Astrocyte (in vitro differentiated cells and primary cell): ENCODE measurements around the gene GMEB2. TPM values are rescaled to one million over a fixed set of nuclear protein-coding genes. Genes with fewer than 3 reads are reported as not detected.
"Not testable (repeated sequence)": the region's sequence is repeated elsewhere in the genome, so short reads cannot be mapped to it uniquely, and the experiment has no call there.

ENCODE experiments used
- DNase-seq: peaks from one replicate; pipeline ENCODE4 v3.0.0-alpha.2; 2010; ENCODE audit warnings: low read depth
- FAIRE-seq: peaks from 2 replicates; lab custom pipeline; 2011; peaks lifted over from hg19 to GRCh38; lab: Jason Lieb, UNC
- H2AFZ ChIP-seq: 2 replicates; pipeline ENCODE4 v1.6.0; 2012; ENCODE audit warnings: low read depth, low read length, inconsistent platforms
- H3K27ac ChIP-seq: 2 replicates; pipeline ENCODE4 v1.5.1; 2011; ENCODE audit warnings: low read depth, low read length, inconsistent platforms
- H3K27me3 ChIP-seq: 2 replicates; pipeline ENCODE4 v1.6.0; 2011; ENCODE audit warnings: low read length, inconsistent platforms; ENCODE audit not compliant: insufficient read depth
- H3K36me3 ChIP-seq: 2 replicates; pipeline ENCODE4 v1.5.1; 2011; ENCODE audit warnings: low read length, inconsistent platforms; ENCODE audit not compliant: insufficient read depth
- H3K4me1 ChIP-seq: 2 replicates; pipeline ENCODE4 v1.5.1; 2011; ENCODE audit warnings: low read length, inconsistent platforms; ENCODE audit not compliant: insufficient read depth
- H3K4me2 ChIP-seq: 2 replicates; pipeline ENCODE4 v1.6.0; 2012; ENCODE audit warnings: low read length, inconsistent platforms
- H3K4me3 ChIP-seq: 2 replicates; pipeline ENCODE4 v1.5.1; 2011; ENCODE audit warnings: low read depth, mild to moderate bottlenecking, low read length, inconsistent platforms; ENCODE audit not compliant: insufficient read depth
- H3K79me2 ChIP-seq: 2 replicates; pipeline ENCODE4 v1.6.0; 2012; ENCODE audit warnings: mild to moderate bottlenecking, low read length, inconsistent platforms; ENCODE audit not compliant: insufficient read depth
- H3K9ac ChIP-seq: 2 replicates; pipeline ENCODE4 v1.6.0; 2012; ENCODE audit warnings: mild to moderate bottlenecking, low read length, inconsistent platforms
- H3K9me3 ChIP-seq: 2 replicates; pipeline ENCODE4 v1.5.1; 2012; ENCODE audit warnings: low read depth, mild to moderate bottlenecking, low read length, inconsistent platforms; ENCODE audit not compliant: insufficient read depth
- H4K20me1 ChIP-seq: 2 replicates; pipeline ENCODE4 v1.6.0; 2012; ENCODE audit warnings: low read length, inconsistent platforms; ENCODE audit not compliant: insufficient read depth
- H3K27ac Mint-ChIP-seq: one replicate; pipeline ENCODE4 v1.8.0; 2021; ENCODE audit warnings: mild to moderate bottlenecking, mixed read lengths; ENCODE audit not compliant: unreplicated experiment
- H3K27me3 Mint-ChIP-seq: one replicate; pipeline ENCODE4 v1.8.0; 2021; ENCODE audit warnings: low read depth, mixed read lengths; ENCODE audit not compliant: unreplicated experiment
- H3K36me3 Mint-ChIP-seq: one replicate; pipeline ENCODE4 v1.8.0; 2021; ENCODE audit warnings: low read depth, mixed read lengths; ENCODE audit not compliant: unreplicated experiment
- H3K4me1 Mint-ChIP-seq: one replicate; pipeline ENCODE4 v1.8.0; 2021; ENCODE audit warnings: low read depth, mixed read lengths; ENCODE audit not compliant: unreplicated experiment
- H3K4me3 Mint-ChIP-seq: one replicate; pipeline ENCODE4 v1.8.0; 2021; ENCODE audit warnings: mild to moderate bottlenecking, moderate library complexity, mixed read lengths; ENCODE audit not compliant: unreplicated experiment
- H3K9me3 Mint-ChIP-seq: one replicate; pipeline ENCODE4 v1.8.0; 2021; ENCODE audit warnings: mild to moderate bottlenecking, mixed read lengths; ENCODE audit not compliant: unreplicated experiment
- EZH2 ChIP-seq: IDR thresholded peaks from 2 replicates; pipeline ENCODE4 v1.6.1; 2012; ENCODE audit warnings: mild to moderate bottlenecking, low read length, inconsistent platforms; ENCODE audit not compliant: insufficient read depth
- total RNA-seq: library from RNA; stranded (reverse); gene quantifications from 2 replicates; pipeline ENCODE4 v1.2.1, GENCODE V29; 2021
- TF ChIP-seq, protein P1 (sequence below): IDR thresholded peaks from 2 replicates; pipeline ENCODE4 v1.5.1; 2011; ENCODE audit warnings: low read depth, mild to moderate bottlenecking, inconsistent platforms, low read length, moderate library complexity; ENCODE audit not compliant: insufficient read depth

GMEB2 gene
- total RNA-seq, 1 donor from 2014 or later, result 11.7 TPM

- Histone ChIP-seq H3K9me3 (no peaks in the 10 kb centered on the region), H3K4me2 (no peak overlapping the region), H3K4me3 (no peak overlapping the region), H3K4me1 (peaks cover 5% of the 10 kb centered on the region), H3K79me2 (no peaks in the 10 kb centered on the region), H2AFZ (no peak overlapping the region), H3K9ac (no peak overlapping the region), H3K36me3 (no peaks in the 10 kb centered on the region), H4K20me1 (no peaks in the 10 kb centered on the region), H3K27me3 (no peaks in the 10 kb centered on the region), H3K27ac (no peak overlapping the region)
- no peaks in the 10 kb centered on the region for H3K9me3 Mint-ChIP-seq
- DNase-seq (no peak), FAIRE-seq (no peak)
- H3K27me3 Mint-ChIP-seq, result no peaks in the 10 kb centered on the region
- peaks cover 5% of the 10 kb centered on the region for H3K4me1 Mint-ChIP-seq
- H3K4me3 Mint-ChIP-seq, result no peak overlapping the region
- no peak overlapping the region for H3K27ac Mint-ChIP-seq
- TF ChIP-seq, protein P1, sequence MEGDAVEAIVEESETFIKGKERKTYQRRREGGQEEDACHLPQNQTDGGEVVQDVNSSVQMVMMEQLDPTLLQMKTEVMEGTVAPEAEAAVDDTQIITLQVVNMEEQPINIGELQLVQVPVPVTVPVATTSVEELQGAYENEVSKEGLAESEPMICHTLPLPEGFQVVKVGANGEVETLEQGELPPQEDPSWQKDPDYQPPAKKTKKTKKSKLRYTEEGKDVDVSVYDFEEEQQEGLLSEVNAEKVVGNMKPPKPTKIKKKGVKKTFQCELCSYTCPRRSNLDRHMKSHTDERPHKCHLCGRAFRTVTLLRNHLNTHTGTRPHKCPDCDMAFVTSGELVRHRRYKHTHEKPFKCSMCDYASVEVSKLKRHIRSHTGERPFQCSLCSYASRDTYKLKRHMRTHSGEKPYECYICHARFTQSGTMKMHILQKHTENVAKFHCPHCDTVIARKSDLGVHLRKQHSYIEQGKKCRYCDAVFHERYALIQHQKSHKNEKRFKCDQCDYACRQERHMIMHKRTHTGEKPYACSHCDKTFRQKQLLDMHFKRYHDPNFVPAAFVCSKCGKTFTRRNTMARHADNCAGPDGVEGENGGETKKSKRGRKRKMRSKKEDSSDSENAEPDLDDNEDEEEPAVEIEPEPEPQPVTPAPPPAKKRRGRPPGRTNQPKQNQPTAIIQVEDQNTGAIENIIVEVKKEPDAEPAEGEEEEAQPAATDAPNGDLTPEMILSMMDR, result no peak
- TF ChIP-seq EZH2, result no peak
- H3K36me3 Mint-ChIP-seq, result no peaks in the 10 kb centered on the region
Measured at GRCh38 chr20:63636752-63637628, 10.1 kb upstream of the GMEB2 start.

- FAIRE-seq (no peak), DNase-seq (no peak)
- Mint-ChIP-seq H3K9me3 (no peaks in the 10 kb centered on the region), H3K36me3 (no peaks in the 10 kb centered on the region), H3K27ac (no peak overlapping the region), H3K4me3 (no peak overlapping the region), H3K4me1 (peaks cover 5% of the 10 kb centered on the region), H3K27me3 (no peaks in the 10 kb centered on the region)
- Histone ChIP-seq H2AFZ (no peak overlapping the region), H3K9me3 (no peaks in the 10 kb centered on the region), H4K20me1 (no peaks in the 10 kb centered on the region), H3K79me2 (no peaks in the 10 kb centered on the region), H3K4me3 (no peak overlapping the region), H3K4me1 (peaks cover 5% of the 10 kb centered on the region), H3K9ac (no peak overlapping the region), H3K27me3 (no peaks in the 10 kb centered on the region), H3K36me3 (no peaks in the 10 kb centered on the region), H3K27ac (no peak overlapping the region), H3K4me2 (no peak overlapping the region)
- TF ChIP-seq, protein P1, result no peak
- TF ChIP-seq EZH2, result no peak
Measured at GRCh38 chr20:63635431-63636141, 8.7 kb upstream of the GMEB2 start.

- no peaks in the 10 kb centered on the region for H3K27me3 Mint-ChIP-seq
- peaks cover 1% of the 10 kb centered on the region for H3K4me1 Mint-ChIP-seq
- Histone ChIP-seq H4K20me1 (no peaks in the 10 kb centered on the region), H3K9me3 (no peaks in the 10 kb centered on the region), H3K27me3 (no peaks in the 10 kb centered on the region), H3K79me2 (peaks cover 1% of the 10 kb centered on the region), H3K9ac (no peak overlapping the region), H3K36me3 (no peaks in the 10 kb centered on the region), H2AFZ (no peak overlapping the region), H3K4me1 (peaks cover 5% of the 10 kb centered on the region), H3K27ac (no peak overlapping the region), H3K4me3 (no peak overlapping the region), H3K4me2 (no peak overlapping the region)
- H3K9me3 Mint-ChIP-seq, result no peaks in the 10 kb centered on the region
- H3K36me3 Mint-ChIP-seq, result no peaks in the 10 kb centered on the region
- FAIRE-seq (no peak), DNase-seq (no peak)
- no peak for TF ChIP-seq EZH2
- TF ChIP-seq, protein P1, result no peak
- no peak overlapping the region for H3K4me3 Mint-ChIP-seq
- H3K27ac Mint-ChIP-seq, result no peak overlapping the region
Measured at GRCh38 chr20:63633732-63634131, 6.8 kb upstream of the GMEB2 start.

GRCh38 chr20:63631426-63631825, 4.5 kb upstream of the GMEB2 start:
- FAIRE-seq, H3K9ac ChIP-seq, H3K4me2 ChIP-seq, H3K27me3 Mint-ChIP-seq, H3K9me3 ChIP-seq, H4K20me1 ChIP-seq, H2AFZ ChIP-seq, H3K4me3 ChIP-seq, H3K27ac ChIP-seq, H3K4me3 Mint-ChIP-seq, H3K36me3 ChIP-seq, H3K4me1 ChIP-seq, H3K27ac Mint-ChIP-seq, H3K27me3 ChIP-seq, H3K36me3 Mint-ChIP-seq, DNase-seq, H3K4me1 Mint-ChIP-seq, H3K9me3 Mint-ChIP-seq: not testable (repeated sequence)
- H3K79me2 ChIP-seq, result peaks cover 18% of the 10 kb centered on the region
